ENCODE data around the gene CEP63.
"Not testable (repeated sequence)": the region's sequence is repeated elsewhere in the genome, so short reads cannot be mapped to it uniquely, and the experiment has no call there.

CEP63 gene

GRCh38 chr3:134545818-134546217, 60.0 kb downstream of the CEP63 start:
- H3K4me3 ChIP-seq (ENCODE audit: low read depth in 1 of 2, low read length in 2 of 2): no peak overlapping the region
- H3K27ac ChIP-seq (ENCODE audit: low read depth, low read length): no peak overlapping the region
- H3K9me3 ChIP-seq (ENCODE audit: low read length): no peaks in the 10 kb centered on the region
- H3K27me3 ChIP-seq (ENCODE audit: control insufficient read depth in 1 of 2, insufficient read depth in 2 of 2, low read length in 2 of 2): no peaks in the 10 kb centered on the region
- H3K36me3 ChIP-seq (ENCODE audit: insufficient read depth, low read length): peaks cover 26% of the 10 kb centered on the region
- no peaks in the 10 kb centered on the region for H3K4me1 ChIP-seq (ENCODE audit: insufficient read depth, low read length)
- H3K9ac ChIP-seq (ENCODE audit: low read length): no peak overlapping the region

DNA sequence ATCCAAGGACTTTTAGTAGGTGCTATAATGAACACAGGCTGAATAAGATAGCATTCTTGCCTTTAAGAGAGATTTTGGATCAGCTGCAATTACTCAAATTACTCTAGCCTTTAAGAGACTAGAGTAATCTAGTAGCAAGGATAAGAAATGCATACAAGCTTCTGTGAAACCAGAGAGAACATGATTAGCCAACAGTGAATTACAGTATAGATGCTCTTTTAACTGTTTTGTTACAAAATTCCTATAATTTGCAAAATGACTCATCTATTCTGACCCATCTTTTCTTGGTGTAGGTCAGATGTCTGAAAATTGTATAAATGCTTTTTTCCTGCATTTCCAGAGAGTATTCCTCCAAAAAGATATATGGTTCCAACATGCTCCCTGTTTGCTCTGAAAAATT, 66.9 kb downstream of the CEP63 start:
- Histone ChIP-seq H3K9ac (ENCODE audit: low read length) (no peak overlapping the region), H3K27ac (ENCODE audit: low read depth, low read length) (no peak overlapping the region), H3K27me3 (ENCODE audit: control insufficient read depth in 1 of 2, insufficient read depth in 2 of 2, low read length in 2 of 2) (no peaks in the 10 kb centered on the region), H3K9me3 (ENCODE audit: low read length) (no peaks in the 10 kb centered on the region), H3K4me1 (ENCODE audit: insufficient read depth, low read length) (no peaks in the 10 kb centered on the region), H3K4me3 (ENCODE audit: low read depth in 1 of 2, low read length in 2 of 2) (no peak overlapping the region), H3K36me3 (ENCODE audit: insufficient read depth, low read length) (peaks cover 32% of the 10 kb centered on the region)

DNA sequence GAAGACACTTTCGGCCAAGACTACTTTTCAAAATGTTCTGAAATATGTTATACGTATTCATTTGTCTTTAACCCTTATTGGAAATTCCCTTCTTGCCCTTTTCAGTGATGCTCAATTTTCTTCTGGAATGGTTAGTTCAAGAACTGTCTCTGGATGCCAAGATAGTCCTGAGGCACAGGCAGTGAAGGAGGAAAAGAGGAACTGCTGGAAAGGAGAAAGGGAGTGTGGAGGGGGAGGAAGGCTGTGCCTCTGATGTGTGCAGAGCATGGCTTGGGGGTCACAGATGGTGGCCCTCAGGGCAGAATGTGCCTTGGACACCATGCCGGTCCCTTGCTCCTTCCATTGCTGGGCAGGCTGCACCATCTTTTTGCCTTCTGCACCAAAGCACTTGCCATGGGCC, 73.7 kb downstream of the CEP63 start:
- no peaks in the 10 kb centered on the region for H3K4me1 ChIP-seq (ENCODE audit: insufficient read depth, low read length)
- H3K27me3 ChIP-seq (ENCODE audit: control insufficient read depth in 1 of 2, insufficient read depth in 2 of 2, low read length in 2 of 2): no peaks in the 10 kb centered on the region
- H3K9me3 ChIP-seq (ENCODE audit: low read length): no peaks in the 10 kb centered on the region
- H3K9ac ChIP-seq (ENCODE audit: low read length): no peak overlapping the region
- H3K36me3 ChIP-seq (ENCODE audit: insufficient read depth, low read length): peaks cover 8% of the 10 kb centered on the region
- no peak overlapping the region for H3K4me3 ChIP-seq (ENCODE audit: low read depth in 1 of 2, low read length in 2 of 2)
- no peak overlapping the region for H3K27ac ChIP-seq (ENCODE audit: low read depth, low read length)

DNA sequence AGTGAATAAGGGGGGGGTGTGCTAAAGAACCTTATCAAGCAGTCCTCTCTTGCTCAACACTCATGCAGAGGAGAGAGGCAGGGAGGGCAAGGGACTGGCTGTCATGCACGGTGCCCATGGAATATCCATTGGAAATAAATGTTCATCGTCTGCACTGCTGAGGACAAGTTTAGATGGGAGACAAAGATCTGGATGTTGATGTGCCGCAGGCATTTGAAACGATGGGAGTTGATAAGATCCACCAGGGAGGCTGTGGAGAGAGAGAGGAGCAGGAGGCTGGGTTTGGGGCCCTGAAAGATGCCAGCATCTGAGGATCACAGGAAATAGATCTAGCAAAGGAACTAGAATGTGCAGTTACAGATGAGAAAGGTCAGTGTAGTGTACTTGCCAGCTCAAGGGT, 76.2 kb downstream of the CEP63 start:
- Histone ChIP-seq H3K9ac (ENCODE audit: low read length) (no peak overlapping the region), H3K9me3 (ENCODE audit: low read length) (no peaks in the 10 kb centered on the region), H3K27ac (ENCODE audit: low read depth, low read length) (no peak overlapping the region), H3K4me3 (ENCODE audit: low read depth in 1 of 2, low read length in 2 of 2) (no peak overlapping the region), H3K27me3 (ENCODE audit: control insufficient read depth in 1 of 2, insufficient read depth in 2 of 2, low read length in 2 of 2) (no peaks in the 10 kb centered on the region), H3K36me3 (ENCODE audit: insufficient read depth, low read length) (peaks cover 8% of the 10 kb centered on the region), H3K4me1 (ENCODE audit: insufficient read depth, low read length) (no peaks in the 10 kb centered on the region)

GRCh38 chr3:134563601-134564000, 77.7 kb downstream of the CEP63 start:
- Histone ChIP-seq H3K9me3 (ENCODE audit: low read length) (no peaks in the 10 kb centered on the region), H3K27me3 (ENCODE audit: control insufficient read depth in 1 of 2, insufficient read depth in 2 of 2, low read length in 2 of 2) (no peaks in the 10 kb centered on the region), H3K27ac (ENCODE audit: low read depth, low read length) (no peak overlapping the region), H3K4me3 (ENCODE audit: low read depth in 1 of 2, low read length in 2 of 2) (no peak overlapping the region), H3K9ac (ENCODE audit: low read length) (no peak overlapping the region), H3K36me3 (ENCODE audit: insufficient read depth, low read length) (peaks cover 8% of the 10 kb centered on the region), H3K4me1 (ENCODE audit: insufficient read depth, low read length) (no peaks in the 10 kb centered on the region)

GRCh38 chr3:134564991-134565390, 79.1 kb downstream of the CEP63 start:
- peaks cover 8% of the 10 kb centered on the region for H3K36me3 ChIP-seq (ENCODE audit: insufficient read depth, low read length)
- H3K27ac ChIP-seq (ENCODE audit: low read depth, low read length): no peak overlapping the region
- no peaks in the 10 kb centered on the region for H3K9me3 ChIP-seq (ENCODE audit: low read length)

GRCh38 chr3:134567605-134568004, 81.7 kb downstream of the CEP63 start:
- Histone ChIP-seq H3K27ac (ENCODE audit: low read depth, low read length) (no peak overlapping the region), H3K27me3 (ENCODE audit: control insufficient read depth in 1 of 2, insufficient read depth in 2 of 2, low read length in 2 of 2) (no peaks in the 10 kb centered on the region), H3K36me3 (ENCODE audit: insufficient read depth, low read length) (peaks cover 6% of the 10 kb centered on the region), H3K4me1 (ENCODE audit: insufficient read depth, low read length) (no peaks in the 10 kb centered on the region), H3K4me3 (ENCODE audit: low read depth in 1 of 2, low read length in 2 of 2) (no peak overlapping the region), H3K9ac (ENCODE audit: low read length) (no peak overlapping the region), H3K9me3 (ENCODE audit: low read length) (no peaks in the 10 kb centered on the region)

More at GRCh38 chr3:134564991-134565390, 79.1 kb downstream of the CEP63 start:
- H3K4me3 ChIP-seq (ENCODE audit: low read depth in 1 of 2, low read length in 2 of 2): no peak overlapping the region
- H3K4me1 ChIP-seq (ENCODE audit: insufficient read depth, low read length): no peaks in the 10 kb centered on the region
- no peaks in the 10 kb centered on the region for H3K27me3 ChIP-seq (ENCODE audit: control insufficient read depth in 1 of 2, insufficient read depth in 2 of 2, low read length in 2 of 2)
- H3K9ac ChIP-seq (ENCODE audit: low read length): no peak overlapping the region

- Histone ChIP-seq H3K4me3 (ENCODE audit: low read depth in 1 of 2, low read length in 2 of 2) (no peak overlapping the region), H3K9ac (ENCODE audit: low read length) (no peak overlapping the region), H3K9me3 (ENCODE audit: low read length) (no peaks in the 10 kb centered on the region)
Measured at GRCh38 chr3:134568790-134569189, 82.9 kb downstream of the CEP63 start.

DNA sequence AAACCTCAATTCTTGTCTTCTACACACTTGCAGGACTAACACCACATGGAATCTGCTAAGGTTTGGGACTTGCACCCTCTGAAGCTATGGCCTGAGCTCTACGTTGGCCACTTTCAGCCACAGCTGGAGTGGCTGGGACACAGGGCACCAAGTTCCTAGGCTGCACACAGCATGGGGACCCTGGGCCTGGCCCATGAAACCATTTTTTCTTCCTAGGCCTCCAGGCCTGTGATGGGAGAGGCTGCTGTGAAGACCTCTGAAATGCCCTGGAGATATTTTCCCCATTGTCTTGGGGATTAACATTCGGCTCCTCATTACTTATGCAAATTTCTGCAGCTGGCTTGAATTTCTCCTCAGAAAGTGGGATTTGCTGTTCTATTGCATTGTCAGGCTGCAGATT, 84.0 kb downstream of the CEP63 start:
- not testable (repeated sequence) for H3K27ac ChIP-seq (ENCODE audit: low read depth, low read length); H3K9me3 ChIP-seq (ENCODE audit: low read length); H3K9ac ChIP-seq (ENCODE audit: low read length); H3K4me3 ChIP-seq (ENCODE audit: low read depth in 1 of 2, low read length in 2 of 2); H3K27me3 ChIP-seq (ENCODE audit: control insufficient read depth in 1 of 2, insufficient read depth in 2 of 2, low read length in 2 of 2); H3K4me1 ChIP-seq (ENCODE audit: insufficient read depth, low read length); H3K36me3 ChIP-seq (ENCODE audit: insufficient read depth, low read length)

More at GRCh38 chr3:134568790-134569189, 82.9 kb downstream of the CEP63 start:
- Histone ChIP-seq H3K27me3 (ENCODE audit: control insufficient read depth in 1 of 2, insufficient read depth in 2 of 2, low read length in 2 of 2) (no peaks in the 10 kb centered on the region), H3K27ac (ENCODE audit: low read depth, low read length) (no peak overlapping the region), H3K36me3 (ENCODE audit: insufficient read depth, low read length) (no peaks in the 10 kb centered on the region), H3K4me1 (ENCODE audit: insufficient read depth, low read length) (no peaks in the 10 kb centered on the region)

GRCh38 chr3:134576426-134576825, 90.6 kb downstream of the CEP63 start:
- no peaks in the 10 kb centered on the region for H3K4me1 ChIP-seq (ENCODE audit: insufficient read depth, low read length)
- H3K27ac ChIP-seq (ENCODE audit: low read depth, low read length): no peak overlapping the region
- H3K9ac ChIP-seq (ENCODE audit: low read length): no peak overlapping the region
- no peak overlapping the region for H3K4me3 ChIP-seq (ENCODE audit: low read depth in 1 of 2, low read length in 2 of 2)
- no peaks in the 10 kb centered on the region for H3K36me3 ChIP-seq (ENCODE audit: insufficient read depth, low read length)
- H3K27me3 ChIP-seq (ENCODE audit: control insufficient read depth in 1 of 2, insufficient read depth in 2 of 2, low read length in 2 of 2): no peaks in the 10 kb centered on the region
- no peaks in the 10 kb centered on the region for H3K9me3 ChIP-seq (ENCODE audit: low read length)

DNA sequence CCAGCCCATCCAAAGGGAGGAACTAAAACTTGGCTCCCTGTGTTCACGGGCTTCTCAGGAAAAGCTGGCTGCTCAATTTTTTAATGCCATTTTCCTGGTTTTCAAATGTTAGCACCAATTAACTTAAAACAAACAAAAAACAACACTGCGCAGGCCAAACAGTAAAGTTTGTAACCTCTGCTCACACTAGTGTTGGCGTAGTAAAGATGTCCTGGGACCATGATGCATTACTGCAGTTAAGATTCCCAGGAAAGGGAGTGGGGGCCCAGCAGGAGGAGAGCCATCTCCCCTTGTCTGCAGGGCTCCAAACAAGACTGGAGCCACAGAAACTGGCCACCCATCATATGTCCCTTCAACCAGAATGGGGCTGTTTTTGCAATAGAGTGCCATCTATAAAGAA, 91.0 kb downstream of the CEP63 start:
- Histone ChIP-seq H3K27ac (ENCODE audit: low read depth, low read length) (no peak overlapping the region), H3K9ac (ENCODE audit: low read length) (no peak overlapping the region), H3K27me3 (ENCODE audit: control insufficient read depth in 1 of 2, insufficient read depth in 2 of 2, low read length in 2 of 2) (no peaks in the 10 kb centered on the region), H3K36me3 (ENCODE audit: insufficient read depth, low read length) (no peaks in the 10 kb centered on the region), H3K4me1 (ENCODE audit: insufficient read depth, low read length) (no peaks in the 10 kb centered on the region), H3K4me3 (ENCODE audit: low read depth in 1 of 2, low read length in 2 of 2) (no peak overlapping the region), H3K9me3 (ENCODE audit: low read length) (no peaks in the 10 kb centered on the region)

DNA sequence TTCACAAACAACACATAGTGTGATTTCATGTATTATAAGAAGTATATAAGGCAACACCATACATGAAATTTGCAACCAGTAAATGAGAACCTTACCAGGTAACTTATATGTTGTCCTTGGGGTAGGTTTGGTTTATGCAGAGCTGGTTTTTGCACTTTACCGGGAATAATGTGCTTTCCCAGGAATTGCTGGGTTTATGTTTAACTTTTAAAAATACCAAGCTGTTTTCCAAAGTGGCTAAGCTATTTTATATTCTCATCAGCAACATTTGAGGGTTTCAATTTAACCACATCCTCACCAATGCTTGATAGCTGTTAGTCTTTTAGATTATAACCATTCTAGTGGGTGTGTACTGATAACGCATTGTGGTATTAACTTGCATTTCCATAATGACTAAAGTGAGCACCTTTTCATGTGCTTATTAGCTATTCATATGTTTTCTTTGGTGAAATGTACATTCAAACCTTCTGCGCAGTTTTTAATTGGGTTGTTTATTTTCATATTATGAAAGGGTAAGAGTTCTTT, 93.3 kb downstream of the CEP63 start:
- H3K9ac ChIP-seq (ENCODE audit: low read length): no peak overlapping the region
- H3K9me3 ChIP-seq (ENCODE audit: low read length): no peaks in the 10 kb centered on the region
- no peaks in the 10 kb centered on the region for H3K27me3 ChIP-seq (ENCODE audit: control insufficient read depth in 1 of 2, insufficient read depth in 2 of 2, low read length in 2 of 2)
- H3K4me3 ChIP-seq (ENCODE audit: low read depth in 1 of 2, low read length in 2 of 2): no peak overlapping the region
- H3K27ac ChIP-seq (ENCODE audit: low read depth, low read length): no peak overlapping the region
- no peaks in the 10 kb centered on the region for H3K36me3 ChIP-seq (ENCODE audit: insufficient read depth, low read length)
- H3K4me1 ChIP-seq (ENCODE audit: insufficient read depth, low read length): no peaks in the 10 kb centered on the region

All from muscle layer of colon (tissue), 2 donors.